Fibroblast of pulmonary artery (primary cell): ENCODE measurements around the gene TSACC.
"Not testable (repeated sequence)": the region's sequence is repeated elsewhere in the genome, so short reads cannot be mapped to it uniquely, and the experiment has no call there.

Source experiments
- DNase-seq: peaks from one replicate; pipeline ENCODE4 v3.0.0-alpha.2; 2010; ENCODE audit warnings: low read depth
- H3K4me3 ChIP-seq: replicated peaks from 2 replicates; pipeline ENCODE4 v1.5.1; 2011; ENCODE audit warnings: low read depth, mild to moderate bottlenecking, control low read depth, low read length, moderate library complexity
- TF ChIP-seq, protein P1 (sequence below): IDR thresholded peaks from 2 replicates; pipeline ENCODE4 v1.5.1; 2011; ENCODE audit warnings: mild to moderate bottlenecking, control low read depth, low read length, inconsistent platforms; ENCODE audit errors: missing control alignments

The TSACC gene

GRCh38 chr1:156346636-156347035 lies 8.3 kb downstream of the TSACC start:
- no peak overlapping the region for H3K4me3 ChIP-seq
- TF ChIP-seq, protein P1, sequence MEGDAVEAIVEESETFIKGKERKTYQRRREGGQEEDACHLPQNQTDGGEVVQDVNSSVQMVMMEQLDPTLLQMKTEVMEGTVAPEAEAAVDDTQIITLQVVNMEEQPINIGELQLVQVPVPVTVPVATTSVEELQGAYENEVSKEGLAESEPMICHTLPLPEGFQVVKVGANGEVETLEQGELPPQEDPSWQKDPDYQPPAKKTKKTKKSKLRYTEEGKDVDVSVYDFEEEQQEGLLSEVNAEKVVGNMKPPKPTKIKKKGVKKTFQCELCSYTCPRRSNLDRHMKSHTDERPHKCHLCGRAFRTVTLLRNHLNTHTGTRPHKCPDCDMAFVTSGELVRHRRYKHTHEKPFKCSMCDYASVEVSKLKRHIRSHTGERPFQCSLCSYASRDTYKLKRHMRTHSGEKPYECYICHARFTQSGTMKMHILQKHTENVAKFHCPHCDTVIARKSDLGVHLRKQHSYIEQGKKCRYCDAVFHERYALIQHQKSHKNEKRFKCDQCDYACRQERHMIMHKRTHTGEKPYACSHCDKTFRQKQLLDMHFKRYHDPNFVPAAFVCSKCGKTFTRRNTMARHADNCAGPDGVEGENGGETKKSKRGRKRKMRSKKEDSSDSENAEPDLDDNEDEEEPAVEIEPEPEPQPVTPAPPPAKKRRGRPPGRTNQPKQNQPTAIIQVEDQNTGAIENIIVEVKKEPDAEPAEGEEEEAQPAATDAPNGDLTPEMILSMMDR, result no peak
- DNase-seq, result peak; percentile 40

DNA sequence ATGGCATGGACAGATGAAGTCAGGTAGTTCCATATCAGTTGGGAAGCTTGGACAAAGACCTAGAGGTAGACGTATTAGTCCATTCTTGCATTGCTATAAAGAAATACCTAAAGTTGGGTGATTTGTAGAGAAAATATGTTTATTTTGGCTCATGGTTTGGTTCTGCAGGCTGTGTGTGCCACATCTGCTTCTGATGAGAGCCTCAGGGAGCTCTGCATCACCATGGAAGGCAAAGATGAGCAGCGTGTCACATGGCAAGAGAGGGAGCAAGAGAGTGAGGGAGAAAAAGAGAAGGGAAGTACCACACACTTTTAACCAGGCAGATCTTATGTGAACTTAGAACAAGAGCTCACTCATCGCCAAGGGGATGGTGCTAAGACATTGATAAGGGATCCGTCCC lies 9.0 kb downstream of the TSACC start:
- TF ChIP-seq, protein P1, result no peak
- H3K4me3 ChIP-seq, result no peak overlapping the region
- peak; percentile 14 for DNase-seq

GRCh38 chr1:156352481-156352880 lies 14.2 kb downstream of the TSACC start:
- H3K4me3 ChIP-seq, DNase-seq: not testable (repeated sequence)

GRCh38 chr1:156356262-156356874 lies 18.0 kb downstream of the TSACC start:
- DNase-seq, result no peak
- TF ChIP-seq, protein P1, result no peak
- H3K4me3 ChIP-seq, result no peak overlapping the region

- TF ChIP-seq, protein P1, result peak; percentile 86
- DNase-seq, result peak; percentile 33
- no peak overlapping the region for H3K4me3 ChIP-seq
Observed at GRCh38 chr1:156356875-156357534, 18.7 kb downstream of the TSACC start.

- TF ChIP-seq, protein P1, result no peak
Observed at GRCh38 chr1:156357977-156358376, 19.7 kb downstream of the TSACC start.

DNA sequence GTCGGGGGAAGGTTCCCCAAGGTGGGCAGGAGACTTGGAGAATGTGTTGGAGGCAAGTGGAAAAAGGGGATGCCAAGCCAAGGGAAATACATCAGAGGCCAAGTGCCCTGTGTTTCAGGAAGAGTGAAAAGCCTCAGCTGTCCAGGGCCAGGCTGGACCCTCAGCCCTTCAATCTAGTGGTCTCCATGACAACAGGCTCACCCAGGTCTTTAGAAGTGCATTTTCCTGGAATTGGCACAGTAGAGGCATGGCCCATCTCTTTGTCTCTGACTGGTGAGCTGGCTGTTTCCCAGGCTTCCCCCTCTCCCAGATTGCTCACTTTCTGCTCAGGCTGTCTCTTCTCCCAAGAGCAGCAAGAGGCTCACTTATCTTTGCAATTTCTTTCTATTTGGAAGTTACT lies 20.3 kb downstream of the TSACC start:
- H3K4me3 ChIP-seq, result no peak overlapping the region

More at GRCh38 chr1:156357977-156358376, 19.7 kb downstream of the TSACC start:
- DNase-seq, result no peak
- H3K4me3 ChIP-seq, result no peak overlapping the region

More for the DNA sequence above, 20.3 kb downstream of the TSACC start:
- DNase-seq, result no peak
- TF ChIP-seq, protein P1, result no peak
